ENCODE data around the gene PPP4R2. TPM values are rescaled to one million over a fixed set of nuclear protein-coding genes. Genes with fewer than 3 reads are reported as not detected.
"Not testable (repeated sequence)": the region's sequence is repeated elsewhere in the genome, so short reads cannot be mapped to it uniquely, and the experiment has no call there.

Gene PPP4R2
- total RNA-seq, 3 donors from 2014 or later: 34.6 to 71.4 (median 49.2) TPM

DNA sequence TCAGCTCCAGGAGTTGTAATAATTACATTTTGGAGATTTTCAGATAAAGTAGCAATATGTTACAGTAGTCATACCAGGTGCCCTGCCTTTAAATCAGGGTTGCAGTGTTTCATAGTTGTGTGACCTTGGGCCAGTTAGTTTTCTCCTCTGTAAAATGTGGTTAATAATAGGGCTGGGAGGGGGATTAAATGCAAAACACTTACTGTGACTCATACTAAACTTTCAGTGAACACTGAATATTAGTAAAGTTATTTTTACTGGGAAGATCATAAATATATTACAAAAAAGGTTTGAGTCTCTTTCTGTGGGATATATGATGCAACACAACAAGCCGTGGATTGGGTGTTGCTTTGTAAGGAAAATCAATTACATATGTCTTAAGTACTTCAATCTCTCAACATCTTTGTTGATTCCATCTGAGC is 63.7 kb downstream of the PPP4R2 start:
- DNase-seq (ENCODE audit: low spot score in 2 of 2): no peak
- H3K9me3 ChIP-seq: no peaks in the 10 kb centered on the region
- no peak for TF ChIP-seq POLR2A (IDR thresholded peaks at IDR 0.05)
- H3K36me3 ChIP-seq: no peaks in the 10 kb centered on the region
- intact Hi-C loops (cut with DNase I; ENCODE audit: low total_unique reads): no loop called here
- no peak overlapping the region for H3K27ac ChIP-seq
- no peaks in the 10 kb centered on the region for H3K27me3 ChIP-seq
- H3K4me3 ChIP-seq: no peak overlapping the region
- H3K4me1 ChIP-seq: peaks cover 0 to 4% of the 10 kb centered on the region in 2 donors

DNA sequence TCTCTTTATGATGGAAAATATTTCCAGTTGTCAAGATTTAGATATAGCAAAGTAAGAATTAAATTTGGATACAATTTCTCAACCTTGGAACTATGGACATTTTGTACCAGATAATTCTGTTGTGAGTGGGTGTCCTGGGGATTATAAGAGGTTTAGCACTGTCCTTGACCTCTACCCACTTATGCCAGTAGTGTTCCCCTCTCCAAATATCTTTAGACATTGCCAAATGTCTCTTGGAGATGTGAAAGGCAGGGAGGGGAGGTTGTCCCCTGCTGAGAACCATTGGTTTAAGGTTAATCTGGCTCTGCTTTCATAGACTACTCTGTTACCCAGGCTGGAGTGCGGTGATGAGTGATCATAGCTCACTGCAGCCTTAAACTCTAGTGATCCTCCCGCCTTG is 64.8 kb downstream of the PPP4R2 start, which contains the start of gene EBLN2:
TSS of gene EBLN2 (plus strand) at position 244 of the 400 bp plus-strand sequence. CDS start 423 bp downstream, outside the sequence.
- intact Hi-C loops (cut with DNase I; ENCODE audit: low total_unique reads): no loop called here
- H3K36me3 ChIP-seq: no peaks in the 10 kb centered on the region
- TF ChIP-seq, protein P1, sequence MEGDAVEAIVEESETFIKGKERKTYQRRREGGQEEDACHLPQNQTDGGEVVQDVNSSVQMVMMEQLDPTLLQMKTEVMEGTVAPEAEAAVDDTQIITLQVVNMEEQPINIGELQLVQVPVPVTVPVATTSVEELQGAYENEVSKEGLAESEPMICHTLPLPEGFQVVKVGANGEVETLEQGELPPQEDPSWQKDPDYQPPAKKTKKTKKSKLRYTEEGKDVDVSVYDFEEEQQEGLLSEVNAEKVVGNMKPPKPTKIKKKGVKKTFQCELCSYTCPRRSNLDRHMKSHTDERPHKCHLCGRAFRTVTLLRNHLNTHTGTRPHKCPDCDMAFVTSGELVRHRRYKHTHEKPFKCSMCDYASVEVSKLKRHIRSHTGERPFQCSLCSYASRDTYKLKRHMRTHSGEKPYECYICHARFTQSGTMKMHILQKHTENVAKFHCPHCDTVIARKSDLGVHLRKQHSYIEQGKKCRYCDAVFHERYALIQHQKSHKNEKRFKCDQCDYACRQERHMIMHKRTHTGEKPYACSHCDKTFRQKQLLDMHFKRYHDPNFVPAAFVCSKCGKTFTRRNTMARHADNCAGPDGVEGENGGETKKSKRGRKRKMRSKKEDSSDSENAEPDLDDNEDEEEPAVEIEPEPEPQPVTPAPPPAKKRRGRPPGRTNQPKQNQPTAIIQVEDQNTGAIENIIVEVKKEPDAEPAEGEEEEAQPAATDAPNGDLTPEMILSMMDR (IDR thresholded peaks at IDR 0.05): no peak
- TF ChIP-seq POLR2A (IDR thresholded peaks at IDR 0.05): no peak
- no peaks in the 10 kb centered on the region for H3K27me3 ChIP-seq
- no peaks in the 10 kb centered on the region for H3K4me1 ChIP-seq
- DNase-seq (ENCODE audit: low spot score in 2 of 2): no peak
- no peak within 1 kb of the TSS for H3K4me3 ChIP-seq
- no peak within 1 kb of the TSS for H3K27ac ChIP-seq
- no peaks in the 10 kb centered on the region for H3K9me3 ChIP-seq

DNA sequence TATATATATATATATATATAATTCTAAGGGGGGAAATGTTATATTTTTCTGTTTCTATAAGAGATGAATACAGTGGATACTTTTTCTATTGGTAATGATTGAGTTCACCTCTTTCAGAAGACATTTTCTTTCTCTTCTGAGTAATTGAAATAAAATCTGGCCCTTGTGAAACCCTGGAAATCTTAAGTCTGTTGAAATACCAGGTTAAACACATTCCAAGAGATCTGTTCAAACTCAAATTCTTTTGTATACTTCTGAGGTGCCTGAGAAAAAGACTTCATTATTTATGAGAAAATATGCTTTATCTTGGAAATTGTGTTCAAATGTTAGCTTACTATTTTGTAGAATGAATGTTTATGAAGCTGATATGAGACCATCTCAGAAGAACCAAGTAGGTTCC is 69.6 kb downstream of the PPP4R2 start:
- H3K4me3 ChIP-seq; intact Hi-C loops (cut with DNase I; ENCODE audit: low total_unique reads); H3K4me1 ChIP-seq; H3K27ac ChIP-seq; H3K27me3 ChIP-seq; DNase-seq (ENCODE audit: low spot score in 2 of 2); H3K9me3 ChIP-seq; H3K36me3 ChIP-seq: not testable (repeated sequence)

DNA sequence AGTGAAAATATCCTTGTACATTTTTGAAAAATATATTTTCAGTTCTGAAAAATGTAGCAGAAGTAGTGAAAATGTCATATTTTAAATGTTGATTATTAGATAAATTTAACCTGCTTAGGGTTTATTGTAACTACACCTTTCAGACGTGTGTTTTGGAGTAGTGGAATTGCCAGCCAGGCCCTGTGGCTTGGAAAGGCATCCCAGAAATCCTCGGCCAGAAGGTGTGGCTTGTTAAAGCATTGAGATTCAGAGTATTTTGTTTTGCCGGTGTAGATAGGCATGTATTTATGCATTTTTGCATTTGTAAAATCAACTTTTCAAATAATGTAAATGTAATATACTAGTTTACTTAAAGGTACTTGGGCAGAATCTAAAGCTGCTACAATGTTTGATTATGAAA is 71.8 kb downstream of the PPP4R2 start:
- no peaks in the 10 kb centered on the region for H3K27me3 ChIP-seq
- DNase-seq (ENCODE audit: low spot score in 2 of 2): no peak
- H3K27ac ChIP-seq: no peak overlapping the region
- H3K36me3 ChIP-seq: no peaks in the 10 kb centered on the region
- TF ChIP-seq POLR2AphosphoS5 (IDR thresholded peaks at IDR 0.05): no peak
- TF ChIP-seq, protein P1 (IDR thresholded peaks at IDR 0.05): no peak
- TF ChIP-seq POLR2A (IDR thresholded peaks at IDR 0.05): no peak
- no peak overlapping the region for H3K4me3 ChIP-seq
- no peaks in the 10 kb centered on the region for H3K4me1 ChIP-seq
- intact Hi-C loops (cut with DNase I; ENCODE audit: low total_unique reads): no loop called here
- no peaks in the 10 kb centered on the region for H3K9me3 ChIP-seq

DNA sequence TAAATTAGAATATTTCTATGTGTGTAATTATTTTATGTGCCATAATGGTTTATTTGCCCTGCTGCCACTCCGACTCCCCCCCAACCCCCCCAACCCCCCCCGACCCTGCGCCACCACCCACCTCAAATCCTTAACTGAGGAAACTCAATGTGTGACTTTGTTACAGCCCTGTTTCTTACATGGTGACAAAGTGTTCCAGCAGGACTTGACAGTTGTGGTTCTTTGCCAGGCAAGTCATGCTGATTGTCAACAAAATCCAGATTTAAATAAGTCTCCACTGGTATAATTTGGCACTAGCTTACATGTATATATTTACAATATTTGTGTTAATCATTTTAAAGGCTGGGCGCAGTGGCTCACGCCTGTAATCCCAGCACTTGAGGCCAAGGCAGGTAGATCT is 72.6 kb downstream of the PPP4R2 start:
- no peak for DNase-seq (ENCODE audit: low spot score in 2 of 2)
- no peak overlapping the region for H3K4me3 ChIP-seq
- no peak overlapping the region for H3K27ac ChIP-seq
- no peaks in the 10 kb centered on the region for H3K27me3 ChIP-seq
- no peaks in the 10 kb centered on the region for H3K9me3 ChIP-seq
- no peaks in the 10 kb centered on the region for H3K4me1 ChIP-seq
- no peaks in the 10 kb centered on the region for H3K36me3 ChIP-seq
- intact Hi-C loops (cut with DNase I; ENCODE audit: low total_unique reads): no loop called here
- TF ChIP-seq POLR2AphosphoS5 (IDR thresholded peaks at IDR 0.05): no peak
- TF ChIP-seq, protein P1 (IDR thresholded peaks at IDR 0.05): no peak
- TF ChIP-seq POLR2A (IDR thresholded peaks at IDR 0.05): no peak

DNA sequence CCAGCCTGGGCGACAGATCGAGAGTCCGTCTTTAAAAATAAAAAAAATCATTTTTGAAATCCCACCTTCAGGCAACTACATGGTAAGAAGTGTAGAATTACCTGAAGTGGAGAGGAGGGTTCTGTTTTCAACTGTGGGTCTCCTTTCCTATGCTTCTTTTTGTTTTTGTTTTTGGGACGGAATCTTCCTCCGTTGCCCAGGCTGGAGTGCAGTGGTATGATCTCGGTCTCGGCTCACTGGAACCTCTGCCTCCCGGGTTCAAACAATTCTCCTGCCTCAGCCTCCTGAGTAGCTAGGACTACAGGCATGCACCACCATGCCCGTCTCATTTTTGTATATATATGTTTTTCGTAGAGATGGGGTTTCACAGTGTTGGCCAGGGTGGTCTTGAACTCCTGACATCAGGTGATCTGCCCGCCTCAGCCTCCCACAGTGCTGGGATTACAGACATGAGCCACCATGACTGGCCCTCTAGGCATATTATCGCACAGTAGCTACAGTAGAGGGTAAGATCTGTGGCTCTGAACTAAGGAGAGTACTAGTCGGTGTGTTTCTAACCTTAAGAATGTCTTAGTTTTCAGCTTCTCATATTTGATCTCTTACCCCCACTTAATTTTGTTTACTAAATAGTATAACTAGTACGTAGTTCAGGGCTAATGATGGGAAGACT is 73.3 kb downstream of the PPP4R2 start:
- no peak for DNase-seq (ENCODE audit: low spot score in 2 of 2)
- no peak overlapping the region for H3K4me3 ChIP-seq
- no peak overlapping the region for H3K27ac ChIP-seq
- H3K4me1 ChIP-seq: no peaks in the 10 kb centered on the region
- no peaks in the 10 kb centered on the region for H3K9me3 ChIP-seq
- H3K36me3 ChIP-seq: no peaks in the 10 kb centered on the region
- H3K27me3 ChIP-seq: no peaks in the 10 kb centered on the region
- TF ChIP-seq POLR2AphosphoS5 (IDR thresholded peaks at IDR 0.05) (no peak), POLR2A (IDR thresholded peaks at IDR 0.05) (no peak)
- TF ChIP-seq, protein P1 (IDR thresholded peaks at IDR 0.05): no peak
- intact Hi-C loops (cut with DNase I; ENCODE audit: low total_unique reads): no loop called here

All from breast epithelium (tissue), 4 donors.